Activated CD4-positive, alpha-beta memory T cell treated with anti-CD3 and anti-CD28 coated beads, Interleukin-2, amount 10 ng/mL, durations not matched to agents 7 days and 5 days (primary cell): Measurements from ENCODE around the gene FBXO42. TPM values are rescaled to one million over a fixed set of nuclear protein-coding genes. Genes with fewer than 3 reads are reported as not detected.

Experiments used
- CTCF ChIA-PET: fragments of 350-600 bp; sonication (Branson Sonifier 250); formaldehyde crosslinking; loops from one replicate; lab custom pipeline; 2021; ENCODE audit warnings: antibody characterized with exemption, inconsistent platforms; lab: Charles Lee
- POLR2A ChIA-PET: fragments of 350-600 bp; sonication (Branson Sonifier 250); formaldehyde crosslinking; loops from one replicate; lab custom pipeline; 2021; ENCODE audit warnings: antibody characterized with exemption; lab: Charles Lee
- DNase-seq: peaks from one replicate; pipeline ENCODE4 v3.0.0-alpha.2; 2020
- H3K27ac Mint-ChIP-seq: one replicate; pipeline ENCODE4 v1.8.0; 2021; ENCODE audit warnings: mild to moderate bottlenecking, mixed read lengths
- H3K27me3 Mint-ChIP-seq: one replicate; pipeline ENCODE4 v1.8.0; 2021; ENCODE audit warnings: mixed read lengths
- H3K36me3 Mint-ChIP-seq: one replicate; pipeline ENCODE4 v1.8.0; 2021; ENCODE audit warnings: low read depth, mixed read lengths
- H3K4me1 Mint-ChIP-seq: one replicate; pipeline ENCODE4 v1.8.0; 2021; ENCODE audit warnings: mixed read lengths
- H3K4me3 Mint-ChIP-seq: one replicate; pipeline ENCODE4 v1.8.0; 2021; ENCODE audit warnings: mild to moderate bottlenecking, mixed read lengths
- H3K9me3 Mint-ChIP-seq: one replicate; pipeline ENCODE4 v1.8.0; 2021; ENCODE audit warnings: mixed read lengths
- total RNA-seq, 2 experiments: library from RNA; stranded (reverse); gene quantifications; one replicate each; pipeline ENCODE4 v1.2.3, GENCODE V29; 2021

FBXO42 gene
- total RNA-seq, 2 experiments from 2014 or later, result 19.9 to 20.7 TPM

DNA sequence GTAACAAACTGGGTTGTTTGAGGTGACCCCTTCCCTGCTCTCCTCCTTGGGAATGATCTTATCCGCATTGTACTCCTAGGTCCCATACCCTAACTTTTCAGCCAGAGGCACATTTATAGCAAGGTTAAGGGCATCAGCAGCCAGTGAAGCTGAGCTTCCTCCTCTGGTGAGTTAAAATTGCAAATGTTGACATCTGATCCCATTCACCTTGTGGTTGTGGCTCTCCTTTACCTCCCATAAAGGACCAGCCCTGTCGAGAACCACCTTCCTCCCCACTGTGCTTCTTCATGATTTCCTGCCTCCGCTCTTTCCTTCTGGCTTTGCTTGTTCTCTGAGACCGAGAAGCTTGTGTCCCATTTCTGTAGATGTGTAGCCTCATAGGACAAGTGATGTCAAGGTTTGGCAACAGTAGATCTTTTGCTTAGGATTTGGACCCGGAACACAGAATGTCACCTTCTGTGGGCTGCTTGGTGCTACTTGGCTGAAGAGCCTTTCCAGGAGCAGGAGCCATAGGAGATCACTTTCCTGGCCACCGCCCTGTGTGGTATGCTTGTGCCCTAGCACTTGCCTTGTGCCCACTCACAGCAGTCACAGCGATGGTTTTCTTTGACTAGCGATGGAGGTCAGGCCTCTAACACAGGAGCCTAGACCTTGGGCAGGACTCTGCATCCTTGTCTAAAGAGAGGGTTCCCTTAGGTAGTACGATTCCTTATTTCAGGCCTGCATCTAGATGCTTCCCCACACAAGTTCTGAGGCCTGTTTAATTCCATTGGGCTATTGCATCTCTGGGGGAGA, 33.6 kb upstream of the FBXO42 start:
- Mint-ChIP-seq H3K27me3 (no peaks in the 10 kb centered on the region), H3K27ac (peak overlapping the region; percentile 12), H3K4me3 (no peak overlapping the region), H3K36me3 (peaks cover 20% of the 10 kb centered on the region), H3K9me3 (no peaks in the 10 kb centered on the region), H3K4me1 (peaks cover 59% of the 10 kb centered on the region)
- ChIA-PET POLR2A (interaction anchor here (0.8 to 3.1 kb wide), 4 partner anchors 17 to 33 kb away, joined by 3 to 20 read pairs (median 4); partner anchors contain the start of genes FBXO42 and SZRD1), CTCF (interaction anchor here (1.2 kb wide), 1 partner anchor 31 kb away, joined by 3 read pairs; no protein-coding TSS in a partner anchor)
- no peak for DNase-seq

DNA sequence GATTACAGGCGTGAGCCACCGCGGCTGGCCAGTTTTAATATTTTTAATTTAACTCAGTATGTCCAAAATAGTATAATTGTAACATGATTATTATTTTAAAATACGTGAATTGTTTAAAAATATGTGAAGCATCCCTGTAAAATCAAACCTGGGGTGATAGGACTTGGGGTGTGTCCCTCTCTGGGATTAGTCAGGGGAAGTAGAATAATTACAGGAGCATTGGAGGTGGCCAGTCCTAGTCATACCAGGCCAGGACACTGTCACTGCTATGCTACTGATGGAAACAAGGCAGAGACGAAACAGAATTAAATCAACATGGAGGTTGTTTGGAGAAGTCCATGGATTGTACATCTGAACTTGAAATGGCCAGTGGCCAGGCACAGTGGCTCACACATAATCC, 31.6 kb upstream of the FBXO42 start:
- Mint-ChIP-seq H3K4me3 (no peak overlapping the region), H3K27ac (no peak overlapping the region), H3K27me3 (no peaks in the 10 kb centered on the region), H3K4me1 (peaks cover 48% of the 10 kb centered on the region), H3K36me3 (peaks cover 17% of the 10 kb centered on the region), H3K9me3 (no peaks in the 10 kb centered on the region)
- CTCF ChIA-PET, result no interaction called here
- no peak for DNase-seq
- POLR2A ChIA-PET, result no interaction called here

DNA sequence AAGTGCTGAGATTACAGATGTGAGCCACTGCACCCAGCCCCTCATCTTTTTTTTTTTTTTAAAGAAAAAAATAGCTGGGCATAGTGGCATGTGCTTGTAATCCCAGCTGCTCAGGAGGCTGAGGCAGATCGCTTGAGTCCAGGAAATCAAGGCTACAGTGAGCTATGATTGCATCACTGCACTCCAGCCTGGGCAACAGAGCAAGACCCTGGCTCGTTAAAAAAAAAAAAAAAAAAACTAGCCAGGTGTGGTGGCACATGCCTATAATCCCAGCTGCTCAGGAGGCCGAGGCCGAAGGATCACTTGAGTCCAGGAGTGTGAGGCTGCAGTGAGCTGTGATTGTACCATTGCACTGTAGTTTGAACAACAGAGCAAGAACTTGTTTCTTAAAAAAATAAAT, 28.6 kb upstream of the FBXO42 start:
- H3K4me3 Mint-ChIP-seq, result no peak overlapping the region
- H3K27me3 Mint-ChIP-seq, result no peaks in the 10 kb centered on the region
- no peak overlapping the region for H3K27ac Mint-ChIP-seq
- DNase-seq, result no peak
- POLR2A ChIA-PET, result interaction anchor here (1.2 to 1.6 kb wide), 2 partner anchors 9 to 10 kb away, joined by 3 to 4 read pairs; no protein-coding TSS in a partner anchor
- peaks cover 39% of the 10 kb centered on the region for H3K4me1 Mint-ChIP-seq
- no peaks in the 10 kb centered on the region for H3K9me3 Mint-ChIP-seq
- CTCF ChIA-PET, result no interaction called here
- peaks cover 18% of the 10 kb centered on the region for H3K36me3 Mint-ChIP-seq

DNA sequence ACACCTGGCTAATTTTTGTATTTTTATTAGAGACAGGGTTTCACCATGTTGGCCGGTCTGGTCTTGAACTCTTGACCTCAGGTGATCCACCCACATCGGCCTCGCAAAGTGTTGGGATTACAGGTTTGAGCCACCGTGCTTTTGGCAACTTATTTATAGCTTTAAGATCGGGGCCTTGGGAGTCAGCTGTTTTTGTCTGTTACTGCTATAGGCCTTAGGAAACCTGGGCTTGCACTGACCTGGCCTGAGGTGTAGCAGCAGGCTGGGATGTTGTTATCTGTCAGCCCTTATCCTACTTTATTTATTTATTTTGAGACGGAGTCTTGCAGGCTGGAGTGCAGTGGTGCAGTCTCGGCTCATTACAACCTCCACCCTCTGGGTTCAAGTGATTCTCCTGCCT, 26.2 kb upstream of the FBXO42 start:
- no peak overlapping the region for H3K4me3 Mint-ChIP-seq
- no peak overlapping the region for H3K27ac Mint-ChIP-seq
- POLR2A ChIA-PET, result interaction anchor here (1.7 kb wide), 1 partner anchor 10 kb away, joined by 10 read pairs; the partner anchor contains the start of gene SZRD1

DNA sequence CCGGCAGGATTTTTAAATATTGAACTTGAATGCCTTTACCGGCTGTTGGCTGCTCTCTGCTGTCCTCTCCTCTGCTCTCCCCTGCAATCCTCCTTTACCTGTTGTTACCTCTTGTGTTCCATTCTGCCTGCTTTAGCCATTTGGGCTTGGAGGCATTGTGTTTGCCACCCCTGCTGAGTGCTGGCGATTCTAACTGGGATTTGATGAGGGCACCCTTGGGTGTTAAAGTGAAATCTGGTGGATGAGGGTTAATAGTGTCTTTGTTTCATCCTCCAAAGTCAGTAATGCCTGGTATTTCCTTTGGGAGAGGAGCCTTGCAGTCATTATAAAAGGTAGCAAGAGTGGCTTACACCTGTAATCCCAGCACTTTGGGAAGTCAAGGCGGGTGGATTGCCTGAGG, 24.7 kb upstream of the FBXO42 start:
- no peaks in the 10 kb centered on the region for H3K27me3 Mint-ChIP-seq
- ChIA-PET CTCF (interaction anchor here (1.4 kb wide), 1 partner anchor 44 kb away, joined by 3 read pairs; no protein-coding TSS in a partner anchor), POLR2A (no interaction called here)
- H3K4me3 Mint-ChIP-seq, result no peak overlapping the region
- peaks cover 24% of the 10 kb centered on the region for H3K36me3 Mint-ChIP-seq
- no peak for DNase-seq
- no peak overlapping the region for H3K27ac Mint-ChIP-seq
- no peaks in the 10 kb centered on the region for H3K9me3 Mint-ChIP-seq
- peaks cover 49% of the 10 kb centered on the region for H3K4me1 Mint-ChIP-seq

More for the DNA sequence above, 26.2 kb upstream of the FBXO42 start:
- CTCF ChIA-PET, result no interaction called here
- Mint-ChIP-seq H3K4me1 (peaks cover 40% of the 10 kb centered on the region), H3K27me3 (no peaks in the 10 kb centered on the region), H3K9me3 (no peaks in the 10 kb centered on the region), H3K36me3 (peaks cover 19% of the 10 kb centered on the region)
- no peak for DNase-seq

DNA sequence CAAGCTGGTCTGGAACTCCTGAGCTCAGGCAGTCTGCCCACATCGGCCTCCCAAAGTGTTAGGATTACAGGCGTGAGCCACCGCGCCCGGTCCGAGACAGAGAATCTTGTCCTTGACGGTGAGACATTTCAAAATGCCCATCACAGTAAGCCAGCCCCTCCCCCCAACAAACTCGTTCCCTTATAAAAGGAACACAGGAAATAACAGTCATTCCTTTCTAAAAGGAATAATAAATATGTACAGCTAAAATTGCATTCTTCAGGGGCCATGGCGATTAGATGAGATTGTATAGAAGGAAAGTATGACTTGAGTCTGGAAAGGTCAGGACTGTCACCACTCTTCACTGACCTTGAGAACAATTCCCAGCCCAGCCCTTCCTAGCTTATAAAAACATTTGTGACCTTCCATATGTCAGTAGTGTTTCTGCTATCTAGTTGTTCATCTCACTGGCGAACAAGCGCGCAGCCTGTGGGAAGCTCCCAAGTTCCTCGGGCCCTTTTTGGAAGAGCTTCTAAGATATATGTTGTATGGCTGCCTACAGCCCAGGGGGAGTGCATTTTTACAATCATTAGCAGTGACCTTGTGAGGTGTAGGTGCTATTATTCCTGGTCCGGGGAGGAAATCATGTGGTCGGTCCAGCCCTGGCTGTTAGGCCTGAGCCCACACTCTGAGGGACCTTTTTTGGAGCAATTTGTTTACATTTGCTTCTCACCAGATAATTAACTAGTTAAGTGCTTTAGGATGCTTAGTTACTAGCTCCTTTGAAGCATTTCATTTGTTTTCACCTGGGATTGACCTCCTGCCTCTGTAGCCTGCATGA, 23.5 kb upstream of the FBXO42 start:
- Mint-ChIP-seq H3K4me1 (peaks cover 59% of the 10 kb centered on the region), H3K36me3 (peaks cover 23% of the 10 kb centered on the region), H3K9me3 (no peaks in the 10 kb centered on the region), H3K27ac (peak overlapping the region; percentile 5), H3K4me3 (no peak overlapping the region), H3K27me3 (no peaks in the 10 kb centered on the region)
- DNase-seq, result no peak
- POLR2A ChIA-PET, result interaction anchor here (1.0 to 1.1 kb wide), 3 partner anchors 11 to 66 kb away, joined by 3 to 5 read pairs (median 3); no protein-coding TSS in a partner anchor
- CTCF ChIA-PET, result interaction anchor here (0.8 to 1.7 kb wide), 3 partner anchors 12 to 45 kb away, joined by 3 to 4 read pairs (median 3); no protein-coding TSS in a partner anchor

DNA sequence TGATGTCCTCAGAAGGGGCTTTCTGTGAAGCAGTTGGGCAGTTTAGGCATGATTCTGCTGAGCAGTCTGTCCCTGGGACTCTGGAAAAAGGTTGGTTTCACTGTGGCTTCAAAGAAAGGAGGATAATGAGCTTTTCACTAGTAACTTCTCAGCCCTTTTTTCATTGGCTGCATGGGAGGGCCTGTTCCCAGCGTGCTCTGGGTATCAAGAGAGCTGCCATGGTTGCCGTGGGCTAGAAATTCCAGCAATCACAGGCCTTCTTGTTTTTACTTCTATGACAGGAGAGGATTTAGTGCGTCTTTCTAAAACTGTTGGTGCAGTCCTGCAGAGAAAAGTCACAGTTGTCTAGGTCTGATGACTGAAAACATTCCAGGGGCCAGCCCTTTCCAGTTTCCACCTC, 22.0 kb upstream of the FBXO42 start:
- ChIA-PET POLR2A (interaction anchor here (0.9 kb wide), 1 partner anchor 14 kb away, joined by 3 read pairs; no protein-coding TSS in a partner anchor), CTCF (interaction anchor here (1.7 kb wide), 1 partner anchor 11 kb away, joined by 4 read pairs; no protein-coding TSS in a partner anchor)
- Mint-ChIP-seq H3K36me3 (peaks cover 29% of the 10 kb centered on the region), H3K27ac (no peak overlapping the region), H3K4me3 (no peak overlapping the region), H3K9me3 (no peaks in the 10 kb centered on the region), H3K27me3 (no peaks in the 10 kb centered on the region), H3K4me1 (peaks cover 66% of the 10 kb centered on the region)
- no peak for DNase-seq

DNA sequence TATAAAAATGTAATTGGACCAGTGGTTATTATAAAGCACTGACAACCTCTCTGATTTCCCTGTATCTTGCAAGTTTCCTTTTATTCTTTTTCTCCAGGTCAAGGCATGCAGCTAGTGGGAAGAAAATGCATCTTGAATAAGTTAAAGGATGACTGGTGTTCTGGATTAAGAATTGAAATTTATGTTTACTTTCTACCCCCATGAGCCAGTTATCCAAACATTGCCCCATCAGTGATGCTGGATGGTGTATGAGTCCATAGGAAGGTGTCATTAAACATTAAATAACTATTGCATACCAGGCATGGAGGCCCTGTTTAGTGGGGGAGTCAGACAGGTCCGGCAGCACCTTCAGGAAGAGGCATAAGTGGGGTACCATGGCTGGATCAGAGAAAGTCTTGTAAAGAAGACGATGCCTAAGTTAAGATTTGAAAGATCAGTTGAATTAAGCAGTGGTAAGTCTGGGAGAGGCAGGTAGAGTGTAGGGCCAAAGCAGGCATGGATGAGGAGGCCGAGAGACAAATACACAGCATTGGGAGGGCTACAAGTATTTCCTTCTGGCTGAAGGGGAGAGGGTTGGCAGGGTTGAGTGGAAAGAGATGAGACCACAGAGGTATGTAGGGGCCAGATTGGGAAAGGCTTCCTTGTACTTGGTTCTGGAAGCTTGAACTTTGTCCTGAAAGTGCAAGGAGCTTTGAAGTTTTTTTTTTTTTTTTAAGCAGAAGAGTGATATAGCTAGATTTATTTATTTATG, 20.4 kb upstream of the FBXO42 start:
- peak overlapping the region; percentile 35 for H3K4me3 Mint-ChIP-seq
- DNase-seq, result no peak
- peaks cover 41% of the 10 kb centered on the region for H3K36me3 Mint-ChIP-seq
- no peaks in the 10 kb centered on the region for H3K27me3 Mint-ChIP-seq
- H3K27ac Mint-ChIP-seq, result peak overlapping the region; percentile 86
- POLR2A ChIA-PET, result interaction anchor here (0.7 to 10.9 kb wide), 6 partner anchors 8 to 141 kb away, joined by 3 to 109 read pairs (median 5); partner anchors contain the start of genes FBXO42 and NECAP2
- H3K4me1 Mint-ChIP-seq, result peaks cover 74% of the 10 kb centered on the region
- CTCF ChIA-PET, result interaction anchor here (1.1 to 1.9 kb wide), 3 partner anchors 9 to 248 kb away, joined by 3 to 13 read pairs (median 3); no protein-coding TSS in a partner anchor
- no peaks in the 10 kb centered on the region for H3K9me3 Mint-ChIP-seq

DNA sequence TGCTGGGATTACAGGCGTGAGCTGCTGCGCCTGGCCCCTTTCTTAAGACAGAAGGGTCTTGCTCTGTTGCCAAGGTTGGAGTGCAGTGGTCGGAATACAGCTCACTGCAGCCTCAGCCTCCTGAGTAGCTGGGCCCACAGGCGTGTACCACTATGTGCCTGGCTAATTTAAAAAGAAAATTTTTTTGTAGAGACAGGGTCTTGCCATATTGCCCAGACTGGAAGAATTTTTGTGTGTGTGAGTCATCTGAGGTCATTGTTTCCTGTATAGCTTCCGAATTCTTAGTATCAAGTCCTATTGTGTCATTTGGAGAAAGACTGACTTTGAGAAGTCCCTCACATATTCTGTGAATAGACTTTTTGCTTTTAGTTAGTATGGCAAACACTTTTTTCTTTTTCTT, 19.4 kb upstream of the FBXO42 start:
- peak; percentile 31 for DNase-seq

DNA sequence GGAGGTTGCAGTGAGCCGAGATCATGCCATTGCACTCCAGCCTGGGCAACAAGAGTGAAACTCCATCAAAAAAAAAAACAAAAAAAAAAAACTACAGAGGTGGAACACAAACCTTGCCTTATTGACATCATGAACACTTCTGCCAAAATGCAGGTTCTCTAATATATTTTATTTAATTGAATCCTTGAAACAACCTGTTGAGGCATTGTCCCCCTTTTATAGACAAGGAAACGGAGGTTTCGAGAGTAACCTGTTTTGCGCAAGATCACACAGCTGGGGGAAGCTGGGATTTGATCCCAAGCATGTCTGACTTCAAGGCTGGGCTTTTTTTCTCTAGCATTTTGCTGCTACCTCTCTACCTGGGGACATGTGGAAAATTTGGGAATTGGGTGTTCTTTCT, 17.5 kb upstream of the FBXO42 start:
- H3K4me3 Mint-ChIP-seq, result peak overlapping the region; percentile 97
- no peaks in the 10 kb centered on the region for H3K27me3 Mint-ChIP-seq
- DNase-seq, result no peak
- ChIA-PET CTCF (interaction anchor here (0.6 to 0.7 kb wide), 2 partner anchors 90 to 124 kb away, joined by 3 to 4 read pairs; no protein-coding TSS in a partner anchor), POLR2A (interaction anchor here (2.5 to 10.9 kb wide), 5 partner anchors 17 to 144 kb away, joined by 6 to 109 read pairs (median 22); partner anchors contain the start of genes FBXO42 and NECAP2)
- peaks cover 39% of the 10 kb centered on the region for H3K36me3 Mint-ChIP-seq
- H3K4me1 Mint-ChIP-seq, result peaks cover 60% of the 10 kb centered on the region
- H3K27ac Mint-ChIP-seq, result no peak overlapping the region
- H3K9me3 Mint-ChIP-seq, result no peaks in the 10 kb centered on the region

More for the DNA sequence above, 19.4 kb upstream of the FBXO42 start:
- Mint-ChIP-seq H3K27ac (peak overlapping the region; percentile 86), H3K4me3 (peak overlapping the region; percentile 35), H3K9me3 (no peaks in the 10 kb centered on the region), H3K36me3 (peaks cover 39% of the 10 kb centered on the region), H3K4me1 (peaks cover 69% of the 10 kb centered on the region), H3K27me3 (no peaks in the 10 kb centered on the region)
- POLR2A ChIA-PET, result interaction anchor here (0.8 to 10.9 kb wide), 5 partner anchors 9 to 142 kb away, joined by 3 to 109 read pairs (median 6); partner anchors contain the start of genes FBXO42 and NECAP2
- CTCF ChIA-PET, result interaction anchor here (1.1 to 1.9 kb wide), 3 partner anchors 8 to 49 kb away, joined by 3 to 13 read pairs (median 3); partner anchors contain the start of gene FBXO42

DNA sequence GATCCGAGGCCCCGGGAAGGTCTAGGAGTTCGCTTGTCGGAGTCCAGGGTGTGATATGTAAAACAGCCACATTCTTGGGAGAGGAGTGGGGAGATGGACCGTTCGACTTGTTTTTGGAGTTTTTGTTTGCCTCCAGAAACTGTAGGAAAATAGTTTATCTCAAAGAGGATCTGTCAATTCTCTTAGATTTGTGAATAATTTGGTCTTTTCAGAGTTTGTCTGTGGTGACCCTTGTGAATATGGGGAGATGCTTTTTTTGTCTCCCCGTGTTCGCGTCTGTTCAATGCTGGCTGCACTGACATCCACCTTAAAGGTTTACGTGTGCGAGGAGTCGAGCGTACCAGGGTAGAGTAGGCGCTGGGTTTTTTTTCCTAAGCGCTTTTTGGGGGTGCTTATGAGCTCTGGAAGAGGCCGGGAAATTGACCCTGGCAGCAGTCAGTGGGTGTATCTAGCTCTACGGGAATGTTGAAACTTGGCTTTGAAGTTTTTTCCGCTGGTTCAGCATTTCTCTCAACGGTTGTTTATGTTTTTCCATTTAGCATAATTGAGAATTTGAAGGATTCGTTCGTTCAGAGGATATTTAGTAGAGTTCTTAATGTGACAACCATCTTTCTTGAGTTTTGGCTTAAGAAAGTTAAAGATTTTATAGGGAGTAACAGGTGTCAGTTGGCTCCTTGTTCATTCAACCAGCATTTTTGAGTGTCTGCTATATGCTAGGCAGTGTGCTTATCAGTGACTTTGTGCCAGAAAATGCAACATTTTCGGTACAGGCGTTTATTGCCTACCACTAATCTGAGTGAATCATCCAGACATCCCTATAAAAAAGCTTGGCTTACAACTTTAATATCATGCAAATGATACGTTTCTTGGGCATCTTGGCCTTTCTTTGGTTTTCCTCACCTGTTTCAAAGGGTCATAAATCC, 15.9 kb upstream of the FBXO42 start:
- H3K4me1 Mint-ChIP-seq, result peaks cover 54% of the 10 kb centered on the region
- peak overlapping the region; percentile 97 for H3K4me3 Mint-ChIP-seq
- H3K9me3 Mint-ChIP-seq, result no peaks in the 10 kb centered on the region
- peaks cover 31% of the 10 kb centered on the region for H3K36me3 Mint-ChIP-seq
- CTCF ChIA-PET, result interaction anchor here (0.6 to 1.2 kb wide), 5 partner anchors 16 to 151 kb away, joined by 3 to 4 read pairs (median 3); partner anchors contain the start of genes FBXO42 and NECAP2
- POLR2A ChIA-PET, result interaction anchor here (0.6 to 10.9 kb wide), 21 partner anchors 11 to 751 kb away, joined by 3 to 109 read pairs (median 6); partner anchors contain the start of genes FBXO42, NECAP2, RNU1-1 and SPEN
- peak overlapping the region; percentile 99 for H3K27ac Mint-ChIP-seq
- H3K27me3 Mint-ChIP-seq, result no peaks in the 10 kb centered on the region
- no peak for DNase-seq
